ENCODE measurements around the gene TRAPPC10.

Gene TRAPPC10

DNA sequence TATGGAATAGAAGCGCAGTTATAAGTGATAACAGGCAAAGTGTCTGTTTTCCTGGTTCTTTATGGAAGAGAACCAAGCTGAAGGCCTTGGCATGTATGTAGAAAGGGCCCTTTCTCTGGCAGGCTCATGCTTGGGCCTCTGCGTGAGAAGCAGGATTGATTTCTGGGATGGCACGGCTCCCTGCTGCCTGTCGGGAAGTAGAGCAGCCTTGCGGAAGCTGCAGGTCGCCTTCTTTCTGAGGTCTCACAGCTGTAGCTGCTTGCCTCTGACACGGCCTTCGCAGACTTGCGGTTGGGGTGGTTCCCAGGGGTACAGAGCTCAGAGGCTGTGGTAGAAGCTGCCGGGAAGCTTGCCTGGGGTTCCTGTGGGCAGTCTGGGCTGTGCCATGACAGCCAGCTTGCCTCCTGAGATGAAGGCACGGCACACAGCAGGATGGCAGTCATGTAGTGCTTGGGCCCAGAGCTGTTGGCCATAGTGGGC is 39.4 kb downstream of the TRAPPC10 start:
- Histone ChIP-seq H3K9ac (ENCODE audit: low read depth in 1 of 2, low read length in 2 of 2) (peak overlapping the region in 1 of 2 donors; percentile 20), H3K4me1 (ENCODE audit: control insufficient read depth in 1 of 2, insufficient read depth in 2 of 2, low read length in 2 of 2) (peaks cover 5% of the 10 kb centered on the region in 2 donors), H3K27me3 (ENCODE audit: control insufficient read depth in 1 of 2, insufficient read depth in 2 of 2, low read length in 2 of 2) (no peaks in the 10 kb centered on the region), H3K27ac (ENCODE audit: low read depth, low read length) (peak overlapping the region; percentile 49), H3K9me3 (ENCODE audit: control insufficient read depth in 1 of 2, low read length in 2 of 2) (no peaks in the 10 kb centered on the region), H3K36me3 (ENCODE audit: control insufficient read depth in 1 of 2, insufficient read depth in 2 of 2, low read length in 2 of 2) (peaks cover 20 to 57% of the 10 kb centered on the region in 2 donors), H3K4me3 (ENCODE audit: low read depth in 1 of 2, low read length in 2 of 2) (no peak overlapping the region)

GRCh38 chr21:44052071-44052829 is 40.1 kb downstream of the TRAPPC10 start:
- Histone ChIP-seq H3K9me3 (ENCODE audit: control insufficient read depth in 1 of 2, low read length in 2 of 2) (no peaks in the 10 kb centered on the region), H3K27ac (ENCODE audit: low read depth, low read length) (peak overlapping the region; percentile 49), H3K27me3 (ENCODE audit: control insufficient read depth in 1 of 2, insufficient read depth in 2 of 2, low read length in 2 of 2) (no peaks in the 10 kb centered on the region), H3K4me3 (ENCODE audit: low read depth in 1 of 2, low read length in 2 of 2) (no peak overlapping the region), H3K9ac (ENCODE audit: low read depth in 1 of 2, low read length in 2 of 2) (peak overlapping the region in 1 of 2 donors; percentile 20), H3K36me3 (ENCODE audit: control insufficient read depth in 1 of 2, insufficient read depth in 2 of 2, low read length in 2 of 2) (peaks cover 20 to 57% of the 10 kb centered on the region in 2 donors), H3K4me1 (ENCODE audit: control insufficient read depth in 1 of 2, insufficient read depth in 2 of 2, low read length in 2 of 2) (peaks cover 5% of the 10 kb centered on the region in 2 donors)

DNA sequence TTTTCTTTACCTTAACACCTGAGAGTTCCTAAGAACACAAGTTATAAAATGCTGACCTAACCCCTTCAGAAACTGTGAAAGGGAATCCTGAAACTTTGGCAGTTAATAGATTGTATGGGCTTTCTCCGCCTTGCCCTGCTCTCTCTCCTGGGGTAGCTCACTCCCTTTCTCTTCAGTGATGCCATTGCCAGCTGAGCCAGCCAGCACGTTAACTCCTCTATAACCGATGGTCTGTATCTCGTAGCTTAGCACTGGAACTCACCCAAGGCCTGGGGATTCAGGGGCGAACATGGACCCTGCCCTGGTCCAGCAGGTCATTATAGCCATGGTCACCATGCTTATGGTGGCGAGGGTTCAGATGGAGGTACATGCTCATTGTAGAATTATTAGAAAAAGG is 40.7 kb downstream of the TRAPPC10 start:
- Histone ChIP-seq H3K9me3 (ENCODE audit: control insufficient read depth in 1 of 2, low read length in 2 of 2) (no peaks in the 10 kb centered on the region), H3K4me3 (ENCODE audit: low read depth in 1 of 2, low read length in 2 of 2) (no peak overlapping the region), H3K36me3 (ENCODE audit: control insufficient read depth in 1 of 2, insufficient read depth in 2 of 2, low read length in 2 of 2) (peaks cover 20 to 60% of the 10 kb centered on the region in 2 donors), H3K27me3 (ENCODE audit: control insufficient read depth in 1 of 2, insufficient read depth in 2 of 2, low read length in 2 of 2) (no peaks in the 10 kb centered on the region), H3K4me1 (ENCODE audit: control insufficient read depth in 1 of 2, insufficient read depth in 2 of 2, low read length in 2 of 2) (peaks cover 5% of the 10 kb centered on the region in 2 donors), H3K9ac (ENCODE audit: low read depth in 1 of 2, low read length in 2 of 2) (no peak overlapping the region), H3K27ac (ENCODE audit: low read depth, low read length) (no peak overlapping the region)

- Histone ChIP-seq H3K36me3 (ENCODE audit: control insufficient read depth in 1 of 2, insufficient read depth in 2 of 2, low read length in 2 of 2) (peaks cover 20 to 67% of the 10 kb centered on the region in 2 donors), H3K27ac (ENCODE audit: low read depth, low read length) (no peak overlapping the region), H3K4me3 (ENCODE audit: low read depth in 1 of 2, low read length in 2 of 2) (no peak overlapping the region), H3K4me1 (ENCODE audit: control insufficient read depth in 1 of 2, insufficient read depth in 2 of 2, low read length in 2 of 2) (peaks cover 5% of the 10 kb centered on the region in 2 donors), H3K9me3 (ENCODE audit: control insufficient read depth in 1 of 2, low read length in 2 of 2) (no peaks in the 10 kb centered on the region), H3K9ac (ENCODE audit: low read depth in 1 of 2, low read length in 2 of 2) (no peak overlapping the region), H3K27me3 (ENCODE audit: control insufficient read depth in 1 of 2, insufficient read depth in 2 of 2, low read length in 2 of 2) (no peaks in the 10 kb centered on the region)
Measured at GRCh38 chr21:44053567-44053966, 41.5 kb downstream of the TRAPPC10 start.

DNA sequence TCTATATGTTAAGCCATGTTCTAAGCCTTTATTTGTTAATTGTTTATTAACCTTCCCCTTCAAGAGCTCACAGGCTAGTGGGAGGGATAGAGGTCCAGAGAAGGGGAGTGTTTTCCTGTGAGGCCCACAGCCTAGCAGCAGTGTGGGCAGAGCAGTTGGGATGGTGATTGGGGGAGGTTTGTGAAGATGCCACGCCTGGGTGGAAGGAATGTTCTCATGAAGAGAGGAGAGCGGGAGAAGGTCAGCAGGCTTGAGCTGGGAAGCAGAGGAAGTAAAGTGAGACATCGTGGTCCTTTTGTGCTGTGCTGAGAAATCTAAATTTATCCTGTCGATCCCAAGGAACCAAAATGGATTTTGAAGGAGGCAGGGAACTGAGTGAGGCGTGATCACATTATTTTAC is 42.6 kb downstream of the TRAPPC10 start:
- H3K9me3 ChIP-seq (ENCODE audit: control insufficient read depth in 1 of 2, low read length in 2 of 2): no peaks in the 10 kb centered on the region
- peaks cover 24 to 70% of the 10 kb centered on the region in 2 donors for H3K36me3 ChIP-seq (ENCODE audit: control insufficient read depth in 1 of 2, insufficient read depth in 2 of 2, low read length in 2 of 2)
- no peak overlapping the region for H3K9ac ChIP-seq (ENCODE audit: low read depth in 1 of 2, low read length in 2 of 2)
- H3K27ac ChIP-seq (ENCODE audit: low read depth, low read length): no peak overlapping the region
- H3K4me1 ChIP-seq (ENCODE audit: control insufficient read depth in 1 of 2, insufficient read depth in 2 of 2, low read length in 2 of 2): peaks cover 0 to 5% of the 10 kb centered on the region in 2 donors
- H3K27me3 ChIP-seq (ENCODE audit: control insufficient read depth in 1 of 2, insufficient read depth in 2 of 2, low read length in 2 of 2): no peaks in the 10 kb centered on the region
- no peak overlapping the region for H3K4me3 ChIP-seq (ENCODE audit: low read depth in 1 of 2, low read length in 2 of 2)

DNA sequence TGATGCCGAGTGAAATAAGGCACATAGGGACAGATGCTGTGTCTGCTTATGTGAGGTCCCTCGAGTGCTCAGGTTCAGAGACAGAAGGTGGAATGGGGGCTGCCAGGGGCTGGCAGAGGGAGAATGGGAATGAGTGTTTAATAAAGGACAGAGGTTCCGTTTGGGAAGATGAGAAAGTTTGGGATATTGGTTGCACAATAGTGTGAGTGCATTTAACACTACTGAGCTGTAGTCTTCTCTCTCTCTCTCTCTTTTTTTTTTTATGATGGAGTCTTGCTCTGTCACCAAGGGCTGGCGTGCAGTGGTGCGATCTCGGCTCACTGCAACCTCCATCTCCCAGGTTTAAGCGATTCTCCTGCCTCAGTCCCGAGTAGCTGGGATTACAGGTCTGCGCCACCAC is 44.9 kb downstream of the TRAPPC10 start:
- peaks cover 29 to 78% of the 10 kb centered on the region in 2 donors for H3K36me3 ChIP-seq (ENCODE audit: control insufficient read depth in 1 of 2, insufficient read depth in 2 of 2, low read length in 2 of 2)
- H3K27me3 ChIP-seq (ENCODE audit: control insufficient read depth in 1 of 2, insufficient read depth in 2 of 2, low read length in 2 of 2): no peaks in the 10 kb centered on the region
- H3K4me1 ChIP-seq (ENCODE audit: control insufficient read depth in 1 of 2, insufficient read depth in 2 of 2, low read length in 2 of 2): peaks cover 0 to under 1% of the 10 kb centered on the region in 2 donors

GRCh38 chr21:44057960-44058651 is 46.0 kb downstream of the TRAPPC10 start:
- Histone ChIP-seq H3K27ac (ENCODE audit: low read depth, low read length) (no peak overlapping the region), H3K4me1 (ENCODE audit: control insufficient read depth in 1 of 2, insufficient read depth in 2 of 2, low read length in 2 of 2) (no peaks in the 10 kb centered on the region), H3K9ac (ENCODE audit: low read depth in 1 of 2, low read length in 2 of 2) (no peak overlapping the region), H3K36me3 (ENCODE audit: control insufficient read depth in 1 of 2, insufficient read depth in 2 of 2, low read length in 2 of 2) (peaks cover 27 to 80% of the 10 kb centered on the region in 2 donors), H3K27me3 (ENCODE audit: control insufficient read depth in 1 of 2, insufficient read depth in 2 of 2, low read length in 2 of 2) (no peaks in the 10 kb centered on the region), H3K9me3 (ENCODE audit: control insufficient read depth in 1 of 2, low read length in 2 of 2) (no peaks in the 10 kb centered on the region), H3K4me3 (ENCODE audit: low read depth in 1 of 2, low read length in 2 of 2) (no peak overlapping the region)

More for the DNA sequence above, 44.9 kb downstream of the TRAPPC10 start:
- Histone ChIP-seq H3K27ac (ENCODE audit: low read depth, low read length) (no peak overlapping the region), H3K4me3 (ENCODE audit: low read depth in 1 of 2, low read length in 2 of 2) (no peak overlapping the region), H3K9me3 (ENCODE audit: control insufficient read depth in 1 of 2, low read length in 2 of 2) (no peaks in the 10 kb centered on the region), H3K9ac (ENCODE audit: low read depth in 1 of 2, low read length in 2 of 2) (no peak overlapping the region)

GRCh38 chr21:44058652-44058964 is 46.5 kb downstream of the TRAPPC10 start:
- no peaks in the 10 kb centered on the region for H3K9me3 ChIP-seq (ENCODE audit: control insufficient read depth in 1 of 2, low read length in 2 of 2)
- H3K27ac ChIP-seq (ENCODE audit: low read depth, low read length): no peak overlapping the region
- H3K9ac ChIP-seq (ENCODE audit: low read depth in 1 of 2, low read length in 2 of 2): no peak overlapping the region
- H3K27me3 ChIP-seq (ENCODE audit: control insufficient read depth in 1 of 2, insufficient read depth in 2 of 2, low read length in 2 of 2): no peaks in the 10 kb centered on the region
- H3K36me3 ChIP-seq (ENCODE audit: control insufficient read depth in 1 of 2, insufficient read depth in 2 of 2, low read length in 2 of 2): peaks cover 29 to 83% of the 10 kb centered on the region in 2 donors
- H3K4me1 ChIP-seq (ENCODE audit: control insufficient read depth in 1 of 2, insufficient read depth in 2 of 2, low read length in 2 of 2): no peaks in the 10 kb centered on the region
- no peak overlapping the region for H3K4me3 ChIP-seq (ENCODE audit: low read depth in 1 of 2, low read length in 2 of 2)

GRCh38 chr21:44058981-44059380 is 46.9 kb downstream of the TRAPPC10 start:
- no peak overlapping the region for H3K4me3 ChIP-seq (ENCODE audit: low read depth in 1 of 2, low read length in 2 of 2)
- no peak overlapping the region for H3K9ac ChIP-seq (ENCODE audit: low read depth in 1 of 2, low read length in 2 of 2)
- H3K4me1 ChIP-seq (ENCODE audit: control insufficient read depth in 1 of 2, insufficient read depth in 2 of 2, low read length in 2 of 2): no peaks in the 10 kb centered on the region
- no peaks in the 10 kb centered on the region for H3K27me3 ChIP-seq (ENCODE audit: control insufficient read depth in 1 of 2, insufficient read depth in 2 of 2, low read length in 2 of 2)
- no peaks in the 10 kb centered on the region for H3K9me3 ChIP-seq (ENCODE audit: control insufficient read depth in 1 of 2, low read length in 2 of 2)
- peaks cover 32 to 84% of the 10 kb centered on the region in 2 donors for H3K36me3 ChIP-seq (ENCODE audit: control insufficient read depth in 1 of 2, insufficient read depth in 2 of 2, low read length in 2 of 2)
- no peak overlapping the region for H3K27ac ChIP-seq (ENCODE audit: low read depth, low read length)

GRCh38 chr21:44059710-44060109 is 47.6 kb downstream of the TRAPPC10 start:
- Histone ChIP-seq H3K9me3 (ENCODE audit: control insufficient read depth in 1 of 2, low read length in 2 of 2) (no peaks in the 10 kb centered on the region), H3K4me3 (ENCODE audit: low read depth in 1 of 2, low read length in 2 of 2) (no peak overlapping the region), H3K27me3 (ENCODE audit: control insufficient read depth in 1 of 2, insufficient read depth in 2 of 2, low read length in 2 of 2) (no peaks in the 10 kb centered on the region), H3K9ac (ENCODE audit: low read depth in 1 of 2, low read length in 2 of 2) (no peak overlapping the region), H3K36me3 (ENCODE audit: control insufficient read depth in 1 of 2, insufficient read depth in 2 of 2, low read length in 2 of 2) (peaks cover 37 to 87% of the 10 kb centered on the region in 2 donors), H3K4me1 (ENCODE audit: control insufficient read depth in 1 of 2, insufficient read depth in 2 of 2, low read length in 2 of 2) (no peaks in the 10 kb centered on the region), H3K27ac (ENCODE audit: low read depth, low read length) (no peak overlapping the region)
